HG02938 (cell line): ENCODE data around the gene DPP4.
A peak's percentile ranks its signal among the peaks of the same experiment; 100 is the strongest.
"Not testable (repeated sequence)": the region's sequence is repeated elsewhere in the genome, so short reads cannot be mapped to it uniquely, and the experiment has no call there.

Experiments used
- ATAC-seq: cut with Tn5 transposase; IDR thresholded peaks from one replicate; pipeline ENCODE4 v1.9.1; 2021; ENCODE audit warnings: mild to moderate bottlenecking, moderate library complexity; ENCODE audit not compliant: unreplicated experiment

DPP4 gene

GRCh38 chr2:162060532-162060931 is 13.5 kb downstream of the DPP4 start:
- no peak for ATAC-seq

DNA sequence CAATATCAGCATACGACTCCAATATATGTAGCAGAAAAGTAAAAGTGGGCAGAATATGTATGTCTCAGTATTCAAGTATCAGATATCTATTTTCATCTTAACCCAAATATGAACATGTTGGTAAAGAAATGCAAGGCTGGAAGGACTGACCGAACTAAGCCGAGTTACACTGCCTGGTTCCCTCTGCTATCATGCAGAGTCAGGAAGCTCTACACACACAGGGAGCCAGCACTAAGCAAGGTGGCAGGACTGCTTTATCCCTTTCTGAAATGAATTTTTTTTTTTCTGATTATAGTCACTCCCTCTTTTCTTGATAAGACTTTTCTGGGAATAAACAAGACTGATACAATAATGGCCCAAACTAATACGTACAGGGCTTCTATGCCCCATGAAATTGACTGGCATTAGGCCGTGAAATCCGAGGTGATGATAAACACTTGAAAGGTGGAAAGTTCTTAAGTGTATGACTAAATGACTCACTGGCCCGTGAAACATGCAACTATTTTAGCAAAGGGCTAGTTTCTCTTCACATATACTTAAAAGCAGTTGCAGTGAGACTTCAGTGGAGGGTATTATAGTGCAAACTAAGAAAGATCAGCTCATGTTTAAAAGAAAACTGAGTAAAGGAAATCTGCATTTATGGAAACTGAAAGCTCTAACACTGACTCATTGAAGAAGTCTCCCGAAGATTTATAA is 14.9 kb downstream of the DPP4 start:
- ATAC-seq, result peak; percentile 85

DNA sequence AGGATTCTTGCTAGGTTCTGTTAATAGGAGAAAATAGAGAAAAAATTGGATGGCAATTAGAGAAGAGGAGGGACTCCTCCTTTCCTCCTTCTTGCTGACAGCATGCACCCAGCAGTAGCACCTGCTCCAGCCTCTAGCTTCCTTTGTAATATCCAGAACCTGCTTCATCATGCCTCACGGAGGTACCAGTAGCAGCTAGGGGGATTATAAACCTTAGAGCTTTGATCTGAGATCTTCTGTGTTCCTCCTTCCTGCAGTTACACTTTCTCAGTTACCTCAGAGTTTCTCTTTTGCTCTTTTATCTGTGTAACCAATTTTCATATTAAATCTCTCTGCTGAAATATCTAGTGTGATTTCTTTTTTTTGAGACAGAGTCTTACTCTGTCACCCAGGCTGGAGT is 16.6 kb downstream of the DPP4 start:
- ATAC-seq, result no peak

DNA sequence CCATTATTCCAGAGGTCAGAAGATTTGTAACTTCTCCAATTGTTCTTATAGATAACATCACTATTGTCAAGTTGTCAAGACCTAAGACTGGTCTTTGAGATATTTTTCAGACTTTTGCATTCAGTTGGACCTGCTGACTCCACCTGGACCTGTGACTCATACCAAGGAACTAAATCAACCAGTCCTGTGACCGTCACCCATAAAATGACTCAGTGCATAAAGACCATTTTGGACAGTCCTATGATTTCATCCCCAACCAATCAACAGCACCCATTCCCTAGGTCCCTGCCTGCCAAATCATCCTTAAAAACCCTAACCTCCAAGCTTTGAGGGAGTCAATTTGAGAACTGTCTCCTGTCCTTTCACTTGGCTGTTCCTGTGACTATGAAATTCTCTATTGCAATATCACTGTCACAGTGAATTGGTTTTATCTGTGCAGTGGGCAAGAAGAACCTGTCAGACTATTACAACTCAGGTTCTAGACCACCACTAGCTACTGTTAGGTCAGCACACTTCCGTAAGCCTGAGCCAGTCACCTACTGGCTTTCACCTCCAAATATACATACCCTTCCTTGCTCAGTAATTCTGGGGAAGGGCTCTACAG is 17.1 kb downstream of the DPP4 start:
- ATAC-seq, result no peak

- ATAC-seq, result no peak
Measured at GRCh38 chr2:162053808-162054155, 20.2 kb downstream of the DPP4 start.

DNA sequence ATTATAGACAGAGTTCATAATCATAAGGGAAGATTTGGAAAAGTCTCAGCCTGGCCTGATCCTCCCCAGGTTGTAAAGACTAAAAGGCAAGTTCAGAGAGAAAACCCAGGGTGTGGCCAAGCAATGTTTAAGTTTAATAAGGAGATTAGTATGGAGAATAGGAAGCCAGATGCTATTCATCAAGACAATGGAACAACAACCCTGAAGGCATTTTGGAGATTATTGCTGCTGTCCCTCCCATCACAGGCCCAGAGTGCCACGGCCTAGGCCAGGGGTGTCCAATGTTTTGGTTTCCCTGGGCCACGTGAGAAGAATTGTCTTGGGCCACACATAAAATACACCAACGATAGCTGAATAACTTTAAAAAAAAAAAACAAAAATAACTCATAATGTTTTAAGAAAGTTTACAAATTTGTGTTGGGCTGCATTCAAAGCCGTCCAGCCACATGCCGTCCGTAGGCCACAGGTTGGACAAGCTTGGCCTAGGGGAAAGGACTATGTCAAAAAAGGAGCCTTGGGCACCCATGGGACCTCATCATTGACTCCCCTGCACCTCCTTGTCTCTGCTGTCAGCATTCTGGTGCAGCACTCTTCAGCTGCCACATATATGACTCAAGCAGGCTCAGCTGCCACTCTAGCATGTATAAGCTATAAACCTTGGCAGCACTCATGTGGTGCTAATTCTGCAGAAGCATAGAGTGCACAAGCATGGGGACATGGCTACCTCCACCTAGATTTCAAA is 20.8 kb downstream of the DPP4 start:
- no peak for ATAC-seq

- no peak for ATAC-seq
Measured at GRCh38 chr2:162050513-162050961, 23.5 kb downstream of the DPP4 start.

DNA sequence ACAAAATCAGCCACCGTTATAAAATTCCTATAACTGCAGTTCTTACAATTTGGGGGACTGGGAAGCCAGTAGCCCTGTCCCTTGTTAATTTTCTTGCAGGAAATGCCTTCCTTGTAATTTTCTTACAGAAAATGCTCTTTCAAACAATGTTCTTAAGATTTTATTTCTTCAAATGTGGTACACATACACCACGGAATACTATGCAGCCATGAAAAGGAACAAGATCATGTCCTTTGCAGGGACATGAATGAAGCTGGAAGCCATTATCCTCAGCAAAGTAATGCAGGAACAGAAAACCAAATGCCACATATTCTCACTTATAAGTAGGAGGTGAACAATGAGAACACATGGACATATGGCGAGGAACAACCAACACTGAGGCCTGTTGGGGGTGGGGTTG is 24.9 kb downstream of the DPP4 start:
- not testable (repeated sequence) for ATAC-seq

GRCh38 chr2:162044586-162044985 is 29.4 kb downstream of the DPP4 start:
- no peak for ATAC-seq

GRCh38 chr2:162043132-162043531 is 30.9 kb downstream of the DPP4 start:
- no peak for ATAC-seq

- ATAC-seq, result no peak
Measured at GRCh38 chr2:162041485-162041884, 32.5 kb downstream of the DPP4 start.

DNA sequence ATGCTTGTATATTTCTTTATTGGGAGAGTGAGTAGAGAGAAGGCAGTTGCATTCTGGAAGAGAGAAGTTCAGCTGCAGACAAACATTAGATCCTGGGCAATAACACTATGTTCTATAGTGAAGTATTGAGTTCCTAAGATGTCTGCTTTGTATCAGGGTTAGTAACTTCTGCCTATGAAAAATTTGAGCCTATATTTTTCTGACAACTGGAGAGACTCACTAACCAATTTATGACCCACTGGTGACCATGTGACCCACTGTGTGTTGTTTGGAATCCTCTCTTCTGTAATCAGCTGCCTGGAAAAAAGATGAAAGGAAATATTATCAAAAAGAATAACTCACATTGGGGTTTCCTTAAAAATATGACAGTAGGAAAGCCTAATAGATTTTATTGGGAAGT is 35.3 kb downstream of the DPP4 start:
- no peak for ATAC-seq

DNA sequence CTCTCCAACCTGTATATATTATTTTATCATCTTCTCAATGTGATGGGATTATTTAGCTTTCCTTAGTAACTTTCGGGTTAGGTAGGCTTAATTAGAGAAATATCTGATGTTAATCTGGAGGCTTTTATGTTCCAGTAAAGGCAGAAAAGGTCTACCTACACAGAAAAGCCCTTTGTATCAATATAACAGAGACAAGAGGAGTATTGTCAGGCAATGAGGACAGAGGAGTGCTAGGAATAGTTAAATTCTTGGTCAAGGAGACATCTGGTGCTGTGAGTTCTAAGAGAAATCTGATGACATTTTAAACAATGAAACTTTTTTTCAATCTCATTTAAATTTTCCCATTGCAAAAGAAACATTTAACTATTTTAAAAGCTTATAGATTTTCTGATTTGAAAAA is 36.1 kb downstream of the DPP4 start:
- no peak for ATAC-seq

DNA sequence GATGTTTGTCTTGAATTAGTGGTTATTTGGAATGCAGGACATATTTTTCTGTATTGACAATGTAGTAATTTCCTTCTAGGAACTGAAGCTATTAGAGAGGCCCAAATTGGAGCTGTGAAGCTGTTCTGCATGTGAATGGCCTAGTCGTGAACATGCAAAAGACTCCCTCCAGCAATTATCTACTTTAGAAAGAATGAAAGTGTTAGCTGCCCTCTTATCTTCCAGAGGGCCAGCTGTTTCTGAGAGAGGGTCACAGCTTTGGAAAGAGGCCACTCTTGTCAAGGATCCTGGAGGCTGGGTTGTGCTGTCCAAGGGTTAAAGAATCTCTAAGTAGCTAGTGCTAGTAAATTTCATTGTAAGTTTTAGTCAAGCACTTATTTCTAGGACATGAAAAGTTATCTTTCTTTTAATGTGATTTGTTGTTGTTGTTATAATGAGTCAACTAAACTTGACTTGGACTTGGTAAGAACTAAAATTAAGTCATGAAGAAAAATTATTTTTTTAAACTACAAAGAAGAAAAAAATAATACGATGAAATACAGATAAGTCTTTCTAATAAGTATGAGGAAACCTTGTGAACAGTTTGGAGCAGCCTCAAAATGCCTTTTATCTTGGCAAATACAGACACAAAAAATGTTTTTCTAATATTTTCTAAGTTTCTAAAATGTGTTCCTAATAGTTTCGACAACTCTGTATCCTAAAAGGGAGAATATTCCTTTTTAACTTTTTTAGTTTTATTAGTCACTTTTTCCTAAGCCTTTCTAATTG is 36.8 kb downstream of the DPP4 start:
- ATAC-seq, result no peak

- no peak for ATAC-seq
Measured at GRCh38 chr2:162035981-162036380, 38.0 kb downstream of the DPP4 start.

- ATAC-seq, result no peak
Measured at GRCh38 chr2:162030363-162031190, 43.4 kb downstream of the DPP4 start.

- no peak for ATAC-seq
Measured at GRCh38 chr2:162029287-162029901, 44.6 kb downstream of the DPP4 start.

- no peak for ATAC-seq
Measured at GRCh38 chr2:162028511-162028910, 45.5 kb downstream of the DPP4 start.

DNA sequence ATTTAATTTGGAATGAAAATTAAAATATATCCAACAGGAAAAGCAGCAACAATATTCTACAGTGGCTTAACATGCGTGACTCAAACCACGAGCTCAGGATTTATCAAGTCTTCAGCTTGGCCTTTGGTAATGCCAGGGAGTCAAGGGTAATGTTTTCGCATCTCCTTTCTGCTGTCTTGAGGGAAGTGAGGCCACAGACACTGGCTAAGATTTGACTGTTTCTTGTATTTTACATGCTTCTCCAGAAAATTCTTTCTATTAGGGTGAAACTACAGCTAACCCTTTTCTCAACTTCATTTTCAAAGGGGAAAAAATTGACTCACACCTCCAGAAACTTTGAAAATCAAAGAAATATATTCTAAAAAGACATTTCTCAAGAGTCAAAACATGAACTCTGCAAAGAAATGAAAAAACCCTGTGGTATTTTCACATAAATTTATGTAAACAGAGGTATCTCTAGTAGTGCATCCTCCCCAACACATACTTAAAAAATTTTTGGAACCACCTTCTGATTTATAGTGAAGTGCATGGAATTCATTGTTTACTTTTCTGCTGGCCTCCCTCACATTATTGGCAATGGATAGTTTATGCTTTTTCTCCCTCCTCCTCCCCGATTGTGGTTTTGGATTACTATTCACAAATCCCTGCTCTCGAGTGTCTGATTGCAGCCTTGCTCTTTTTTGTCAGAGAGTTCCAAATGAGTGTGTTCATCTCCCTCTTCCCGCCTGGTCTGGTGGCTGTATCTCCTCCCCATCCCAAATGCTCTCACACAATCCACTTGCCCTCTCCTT is 48.7 kb downstream of the DPP4 start:
- no peak for ATAC-seq
